K562 (cell line): ENCODE data around the gene PPTC7. TPM values are rescaled to one million over a fixed set of nuclear protein-coding genes. Genes with fewer than 3 reads are reported as not detected.
A peak's percentile ranks its signal among the peaks of the same experiment; 100 is the strongest.

Experiments
- ATAC-seq: fragments of 200-7000 bp; cut with Tn5 transposase; 3 replicates; pipeline ENCODE4 v1.9.1; 2020; ENCODE audit warnings: moderate library complexity
- BruUV-seq: library from RNA; stranded (reverse); fragments of 400-500 nt; replicated peaks from 2 replicates; lab custom pipeline; 2021; lab: Mats Ljungman, UMichigan
- CTCF ChIA-PET: fragments of 300-600 bp; formaldehyde crosslinking; extraction: SDS; loops from one replicate; lab custom pipeline; 2021; ENCODE audit warnings: low intra/inter-chr PET ratio; lab: Yijun Ruan, JAX
- POLR2A ChIA-PET: fragments of 300-600, 350-650 bp; sonication (Branson Sonifier 250); formaldehyde crosslinking; extraction: SDS; loops from one replicate; lab custom pipeline; 2021; ENCODE audit warnings: antibody characterized with exemption, inconsistent platforms; lab: Yijun Ruan, JAX
- DNase-seq, 4 experiments: peaks; one replicate each; pipeline versions ENCODE4 v3.0.0 to v3.0.0-alpha.2; 2011 to 2018; ENCODE audit warnings: low spot score in 3 of 4, mixed read lengths in 3 of 4; ENCODE audit errors: extremely low read depth in 1 of 4
- FAIRE-seq: peaks from 2 replicates; lab custom pipeline; 2011; peaks lifted over from hg19 to GRCh38; lab: Jason Lieb, UNC
- H2AFZ ChIP-seq: 2 replicates; pipeline ENCODE4 v1.6.0; 2011; ENCODE audit warnings: low read depth, low read length, control low read depth, inconsistent platforms
- H3K27ac ChIP-seq: fragments of 200-600 bp; 3 replicates; pipeline ENCODE4 v1.8.0; 2011; ENCODE audit warnings: low read depth, mild to moderate bottlenecking, control low read depth, inconsistent platforms, low read length, moderate library complexity, mixed read lengths; ENCODE audit errors: extremely low read depth
- H3K27me3 ChIP-seq, 2 experiments: fragments of 300-600 bp in 1 of 2; 2 replicates in 1 of 2; 3 replicates in 1 of 2; pipeline versions ENCODE4 v1.6.0 to v1.8.0; 2011; ENCODE audit warnings: inconsistent platforms in 2 of 2, low read length in 2 of 2, mild to moderate bottlenecking in 1 of 2, mixed read lengths in 1 of 2, moderate library complexity in 1 of 2; ENCODE audit not compliant: control insufficient read depth in 2 of 2, insufficient read depth in 2 of 2
- H3K36me3 ChIP-seq: fragments of 300-600 bp; 3 replicates; pipeline ENCODE4 v1.8.0; 2011; ENCODE audit warnings: mild to moderate bottlenecking, low read length, inconsistent platforms; ENCODE audit not compliant: control insufficient read depth, insufficient read depth
- H3K4me1 ChIP-seq, 2 experiments: fragments of 200-600 bp in 1 of 2; replicated peaks in 1 of 2; 2 replicates in 1 of 2; 3 replicates in 1 of 2; pipeline versions ENCODE4 v1.5.1 to v1.8.0; 2011; ENCODE audit warnings: inconsistent platforms in 2 of 2, low read length in 2 of 2, mild to moderate bottlenecking in 1 of 2, mixed read lengths in 1 of 2, moderate library complexity in 1 of 2; ENCODE audit not compliant: control insufficient read depth in 2 of 2, insufficient read depth in 2 of 2
- H3K4me2 ChIP-seq: 2 replicates; pipeline ENCODE4 v1.6.1; 2011; ENCODE audit warnings: low read length, control low read depth, inconsistent platforms, mixed read lengths; ENCODE audit not compliant: insufficient read depth
- H3K4me3 ChIP-seq: fragments of 200-600 bp; sonication (generic), shearing (Covaris generic); 2 replicates; pipeline ENCODE4 v1.5.1; 2016; ENCODE audit warnings: control low read depth, inconsistent platforms
- H3K79me2 ChIP-seq: fragments of 200-600 bp; 3 replicates; pipeline ENCODE4 v1.8.0; 2011; ENCODE audit warnings: low read length, inconsistent platforms; ENCODE audit not compliant: control insufficient read depth, insufficient read depth
- H3K9ac ChIP-seq, 2 experiments: 2 replicates each; pipeline versions ENCODE4 v1.6.0 to v1.6.1; 2011; ENCODE audit warnings: low read depth in 2 of 2, low read length in 2 of 2, control low read depth in 1 of 2, inconsistent platforms in 1 of 2, mild to moderate bottlenecking in 1 of 2, mixed read lengths in 1 of 2; ENCODE audit not compliant: insufficient read depth in 1 of 2
- H3K9me1 ChIP-seq: one replicate; pipeline ENCODE4 v1.6.0; 2011; ENCODE audit warnings: inconsistent platforms, mild to moderate bottlenecking, low read length, moderate library complexity; ENCODE audit not compliant: control insufficient read depth, insufficient read depth
- H3K9me3 ChIP-seq: replicated peaks from 2 replicates; pipeline ENCODE4 v1.5.1; 2011; ENCODE audit warnings: low read depth, low read length, inconsistent platforms; ENCODE audit not compliant: control insufficient read depth, insufficient read depth
- H4K20me1 ChIP-seq: replicated peaks from 2 replicates; pipeline ENCODE4 v1.6.1; 2011; ENCODE audit warnings: low read length, inconsistent platforms, mixed read lengths; ENCODE audit not compliant: control insufficient read depth, insufficient read depth
- CEBPB ChIP-seq: fragments of 450-650 bp; IDR thresholded peaks from 2 replicates; pipeline ENCODE4 v1.6.1; 2016; ENCODE audit warnings: missing genetic modification characterization, missing compliant biosample characterization
- GTF2E2 ChIP-seq: fragments of 200-800 bp; sonication (Bioruptor generic); IDR thresholded peaks from 2 replicates; pipeline ENCODE4 v1.6.1; 2016; ENCODE audit warnings: missing genetic modification characterization, missing compliant biosample characterization
- HDAC2 ChIP-seq: fragments of 450-650 bp; IDR thresholded peaks from 2 replicates; pipeline ENCODE4 v1.6.1; 2016; ENCODE audit warnings: mild to moderate bottlenecking
- HDGF ChIP-seq: fragments of 450-650 bp; IDR thresholded peaks from 2 replicates; pipeline ENCODE4 v1.6.1; 2016
- KAT7 ChIP-seq: sonication (generic); formaldehyde crosslinking; IDR thresholded peaks from 2 replicates; pipeline ENCODE4 v1.8.0; 2022; ENCODE audit warnings: missing genetic modification reagents, mild to moderate bottlenecking, borderline replicate concordance
- KDM4B ChIP-seq, 2 experiments: fragments of 450-650 bp in 1 of 2; sonication (generic) in 1 of 2; IDR thresholded peaks; 2 replicates each; pipeline ENCODE4 v1.6.1; 2016 to 2017; ENCODE audit warnings: borderline replicate concordance in 2 of 2, antibody characterized with exemption in 1 of 2, low read depth in 1 of 2, mild to moderate bottlenecking in 1 of 2
- MECOM ChIP-seq: fragments of 250-450 bp; sonication (Bioruptor Pico); IDR thresholded peaks from 2 replicates; pipeline ENCODE4 v1.8.0; 2022; ENCODE audit warnings: inconsistent platforms
- SMAD1 ChIP-seq: fragments of 150-350 bp; IDR thresholded peaks from 2 replicates; pipeline ENCODE4 v1.6.1; 2014; ENCODE audit warnings: low read length, low read depth; ENCODE audit not compliant: partially characterized antibody
- TSC22D4 ChIP-seq: fragments of 450-650 bp; IDR thresholded peaks from 2 replicates; pipeline ENCODE4 v1.6.1; 2016; ENCODE audit warnings: missing genetic modification characterization, missing biosample characterization, control low read depth
- U2AF2 ChIP-seq: fragments of 200-400 bp; formaldehyde crosslinking; optimal IDR thresholded peaks from 2 replicates; pipeline ENCODE3; 2017; ENCODE audit warnings: low read depth, mild to moderate bottlenecking, low read length
- ZFP30 ChIP-seq: fragments of 250-450 bp; sonication (Bioruptor Pico); IDR thresholded peaks from 2 replicates; pipeline ENCODE4 v1.8.0; 2022; ENCODE audit warnings: moderate library complexity, mild to moderate bottlenecking, inconsistent platforms, borderline replicate concordance
- ZNF232 ChIP-seq: sonication (generic); formaldehyde crosslinking; IDR thresholded peaks from 2 replicates; pipeline ENCODE4 v1.8.0; 2022; ENCODE audit warnings: mild to moderate bottlenecking, missing genetic modification reagents
- WGBS: fragments of 100-300 bp; shearing (Covaris generic); methylation state at CpG from one replicate; pipeline ENCODE4 v1.1.6; 2016; ENCODE audit warnings: low coverage, mixed read lengths; ENCODE audit not compliant: insufficient coverage; ENCODE audit errors: missing lambda C conversion rate; 5-methylcytosine and 5-hydroxymethylcytosine counted together
- in situ Hi-C: fragments of 300-500 bp; cut with MboI; formaldehyde crosslinking; loops from 4 replicates; pipeline ENCODE4 v1.15.0; 2018; ENCODE audit warnings: inconsistent platforms, mixed read lengths
- intact Hi-C: fragments of 100-400 bp; cut with micrococcal nuclease; formaldehyde crosslinking; loops from 2 replicates; pipeline ENCODE4 v1.14.2; 2022
- polyA plus RNA-seq, 8 experiments: library from polyadenylated mRNA; depleted of rRNA in 4 of 8; stranded (reverse) in 5 of 8; unstranded in 3 of 8; fragments of >200 nt; fragmentation: Nextera tagmentation in 2 of 8; fragmentation: Illumina TruSeq in 1 of 8; extraction: Ambion mirVana in 2 of 8; extraction: Trizol in 1 of 8; gene quantifications; 2 replicates each; pipeline versions ENCODE4 v1.2.1 to v1.2.3, GENCODE V29; 2011 to 2014; ENCODE audit warnings: inconsistent platforms in 1 of 8, missing spikeins in 1 of 8
- total RNA-seq, 7 experiments: library from RNA; depleted of rRNA in 6 of 7; stranded (reverse); fragments of >200 nt in 6 of 7; fragmentation: Illumina TruSeq in 2 of 7; extraction: Trizol in 2 of 7; gene quantifications; 2 replicates each; pipeline versions ENCODE4 v1.2.1 to v1.2.3, GENCODE V29; 2011 to 2021; ENCODE audit warnings: low replicate concordance in 1 of 7
- TF ChIP-seq, protein P1 (sequence below): sonication (generic); formaldehyde crosslinking; IDR thresholded peaks from 2 replicates; pipeline ENCODE4 v1.8.0; 2022; ENCODE audit warnings: mild to moderate bottlenecking, missing genetic modification reagents
- TF ChIP-seq, protein P2 (sequence below): fragments of 450-650 bp; formaldehyde crosslinking; IDR thresholded peaks from 2 replicates; pipeline ENCODE4 v1.4.0; 2020; ENCODE audit warnings: mild to moderate bottlenecking, moderate library complexity

Gene PPTC7
- total and polyA plus RNA-seq, 9 of the 15 experiments (the other 6 are each of a cell fraction or from before 2014, with no cell fraction given), result 2.6 to 23.1 (median 11.9) TPM

- TF ChIP-seq KAT7 (CRISPR knock-in tag), result peak; percentile 74; the same call in 1 of the 2 replicates
- TF ChIP-seq, protein P1, sequence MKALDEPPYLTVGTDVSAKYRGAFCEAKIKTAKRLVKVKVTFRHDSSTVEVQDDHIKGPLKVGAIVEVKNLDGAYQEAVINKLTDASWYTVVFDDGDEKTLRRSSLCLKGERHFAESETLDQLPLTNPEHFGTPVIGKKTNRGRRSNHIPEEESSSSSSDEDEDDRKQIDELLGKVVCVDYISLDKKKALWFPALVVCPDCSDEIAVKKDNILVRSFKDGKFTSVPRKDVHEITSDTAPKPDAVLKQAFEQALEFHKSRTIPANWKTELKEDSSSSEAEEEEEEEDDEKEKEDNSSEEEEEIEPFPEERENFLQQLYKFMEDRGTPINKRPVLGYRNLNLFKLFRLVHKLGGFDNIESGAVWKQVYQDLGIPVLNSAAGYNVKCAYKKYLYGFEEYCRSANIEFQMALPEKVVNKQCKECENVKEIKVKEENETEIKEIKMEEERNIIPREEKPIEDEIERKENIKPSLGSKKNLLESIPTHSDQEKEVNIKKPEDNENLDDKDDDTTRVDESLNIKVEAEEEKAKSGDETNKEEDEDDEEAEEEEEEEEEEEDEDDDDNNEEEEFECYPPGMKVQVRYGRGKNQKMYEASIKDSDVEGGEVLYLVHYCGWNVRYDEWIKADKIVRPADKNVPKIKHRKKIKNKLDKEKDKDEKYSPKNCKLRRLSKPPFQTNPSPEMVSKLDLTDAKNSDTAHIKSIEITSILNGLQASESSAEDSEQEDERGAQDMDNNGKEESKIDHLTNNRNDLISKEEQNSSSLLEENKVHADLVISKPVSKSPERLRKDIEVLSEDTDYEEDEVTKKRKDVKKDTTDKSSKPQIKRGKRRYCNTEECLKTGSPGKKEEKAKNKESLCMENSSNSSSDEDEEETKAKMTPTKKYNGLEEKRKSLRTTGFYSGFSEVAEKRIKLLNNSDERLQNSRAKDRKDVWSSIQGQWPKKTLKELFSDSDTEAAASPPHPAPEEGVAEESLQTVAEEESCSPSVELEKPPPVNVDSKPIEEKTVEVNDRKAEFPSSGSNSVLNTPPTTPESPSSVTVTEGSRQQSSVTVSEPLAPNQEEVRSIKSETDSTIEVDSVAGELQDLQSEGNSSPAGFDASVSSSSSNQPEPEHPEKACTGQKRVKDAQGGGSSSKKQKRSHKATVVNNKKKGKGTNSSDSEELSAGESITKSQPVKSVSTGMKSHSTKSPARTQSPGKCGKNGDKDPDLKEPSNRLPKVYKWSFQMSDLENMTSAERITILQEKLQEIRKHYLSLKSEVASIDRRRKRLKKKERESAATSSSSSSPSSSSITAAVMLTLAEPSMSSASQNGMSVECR (CRISPR knock-in tag), result peak; percentile 85
These were observed 612 bp downstream of the PPTC7 start (continued) for GRCh38 chr12:110582276-110583136.

GRCh38 chr12:110581931-110582275, 1.2 kb downstream of the PPTC7 start:
- no peaks in the 10 kb centered on the region for H3K9me3 ChIP-seq
- H3K36me3 ChIP-seq, result no peaks in the 10 kb centered on the region; the same call in 2 of the 3 replicates
- ATAC-seq (peak; percentile 23), DNase-seq (peak in 2 of 4 experiments; percentile 29 to 49), FAIRE-seq (no peak)
- peak overlapping the region; percentile 85 to 95 for H3K9ac ChIP-seq
- intact Hi-C loops (no loop called here), in situ Hi-C loops (no loop called here)
- H4K20me1 ChIP-seq, result peaks cover 27% of the 10 kb centered on the region
- peak overlapping the region; percentile 87 for H3K4me3 ChIP-seq
- H3K27me3 ChIP-seq, result no peaks in the 10 kb centered on the region
- H3K27ac ChIP-seq, result peak overlapping the region; percentile 84
- ChIA-PET POLR2A (interaction anchor here (0.6 to 1.8 kb wide), 4 partner anchors 14 to 72 kb away, joined by 3 to 6 read pairs (median 4); no protein-coding TSS in a partner anchor), CTCF (no interaction called here)
- BruUV-seq, result no TSS peak
- no peak overlapping the region for H2AFZ ChIP-seq
- H3K79me2 ChIP-seq, result peaks cover 65% of the 10 kb centered on the region
- H3K4me1 ChIP-seq, result peaks cover 29 to 37% of the 10 kb centered on the region in 2 experiments
- peak overlapping the region; percentile 92 for H3K4me2 ChIP-seq
- H3K9me1 ChIP-seq, result no peaks in the 10 kb centered on the region
- WGBS, result under 1% methylated on average over 8 of the region's 8 CpGs
- TF ChIP-seq MECOM (no peak), ZFP30 (CRISPR knock-in tag) (no peak), U2AF2 (no peak), KDM4B (IDR thresholded peaks at IDR 0.05; ENCODE audit: borderline replicate concordance in 2 of 2, low read depth in 1 of 2) (no peak), SMAD1 (no peak), TSC22D4 (tag) (no peak), HDGF (0 out of 2 replicates have a peak, but pooled peaks have one; percentile 14), ZNF232 (CRISPR knock-in tag) (0 out of 2 replicates have a peak, but pooled peaks have one; percentile 5), CEBPB (no peak), GTF2E2 (0 out of 2 replicates have a peak, but pooled peaks have one; percentile 28), HDAC2 (0 out of 2 replicates have a peak, but pooled peaks have one; percentile 4)
- TF ChIP-seq, protein P2, sequence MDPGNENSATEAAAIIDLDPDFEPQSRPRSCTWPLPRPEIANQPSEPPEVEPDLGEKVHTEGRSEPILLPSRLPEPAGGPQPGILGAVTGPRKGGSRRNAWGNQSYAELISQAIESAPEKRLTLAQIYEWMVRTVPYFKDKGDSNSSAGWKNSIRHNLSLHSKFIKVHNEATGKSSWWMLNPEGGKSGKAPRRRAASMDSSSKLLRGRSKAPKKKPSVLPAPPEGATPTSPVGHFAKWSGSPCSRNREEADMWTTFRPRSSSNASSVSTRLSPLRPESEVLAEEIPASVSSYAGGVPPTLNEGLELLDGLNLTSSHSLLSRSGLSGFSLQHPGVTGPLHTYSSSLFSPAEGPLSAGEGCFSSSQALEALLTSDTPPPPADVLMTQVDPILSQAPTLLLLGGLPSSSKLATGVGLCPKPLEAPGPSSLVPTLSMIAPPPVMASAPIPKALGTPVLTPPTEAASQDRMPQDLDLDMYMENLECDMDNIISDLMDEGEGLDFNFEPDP (CRISPR knock-in tag), result no peak
